GM21381 (cell line): ENCODE measurements around the gene ALG10B.

ENCODE experiments used
- ATAC-seq: cut with Tn5 transposase; IDR thresholded peaks from one replicate; pipeline ENCODE4 v1.9.1; 2021; ENCODE audit warnings: mild to moderate bottlenecking, moderate library complexity; ENCODE audit not compliant: unreplicated experiment

The ALG10B gene

GRCh38 chr12:38373784-38374183 lies 57.2 kb downstream of the ALG10B start:
- ATAC-seq = no peak

- ATAC-seq = no peak
Measured at GRCh38 chr12:38374751-38375150, 58.2 kb downstream of the ALG10B start.
